Pulmonary artery endothelial cell (primary cell): Measurements from ENCODE around the gene NDUFA8. TPM values are rescaled to one million over a fixed set of nuclear protein-coding genes. Genes with fewer than 3 reads are reported as not detected.
"Not testable (repeated sequence)": the region's sequence is repeated elsewhere in the genome, so short reads cannot be mapped to it uniquely, and the experiment has no call there.

Experiments used
- DNase-seq: peaks from one replicate; pipeline ENCODE4 v3.0.0-alpha.2; 2011; ENCODE audit warnings: low read depth, low spot score
- total RNA-seq: library from RNA; depleted of rRNA; stranded (reverse); fragments of >200 nt; gene quantifications from 2 replicates; pipeline ENCODE4 v1.2.3, GENCODE V29; 2014

Gene NDUFA8
- total RNA-seq, 1 donor from 2014 or later = 49.2 TPM

GRCh38 chr9:122122468-122122867 lies 37.1 kb downstream of the NDUFA8 start:
- DNase-seq = no peak

DNA sequence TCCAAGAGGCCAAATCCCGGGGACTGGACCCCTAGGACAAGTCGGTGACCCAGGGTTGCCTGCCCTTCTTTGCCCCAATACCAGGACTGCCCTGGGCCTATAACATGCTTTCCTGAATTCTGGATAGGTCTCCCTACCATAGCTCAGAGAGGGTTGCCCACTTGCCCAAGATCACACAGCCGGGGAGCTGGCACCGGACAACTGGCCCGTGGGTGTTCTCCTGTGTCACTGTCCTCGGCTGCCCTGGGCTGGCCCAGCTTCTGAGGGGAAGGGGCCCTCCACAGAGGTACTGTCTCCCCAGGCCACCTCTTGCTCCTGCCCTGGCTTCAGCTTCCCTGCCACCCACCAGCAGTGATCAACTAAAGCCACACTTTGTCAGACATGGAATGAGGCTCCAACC lies 37.6 kb downstream of the NDUFA8 start:
- DNase-seq = no peak

DNA sequence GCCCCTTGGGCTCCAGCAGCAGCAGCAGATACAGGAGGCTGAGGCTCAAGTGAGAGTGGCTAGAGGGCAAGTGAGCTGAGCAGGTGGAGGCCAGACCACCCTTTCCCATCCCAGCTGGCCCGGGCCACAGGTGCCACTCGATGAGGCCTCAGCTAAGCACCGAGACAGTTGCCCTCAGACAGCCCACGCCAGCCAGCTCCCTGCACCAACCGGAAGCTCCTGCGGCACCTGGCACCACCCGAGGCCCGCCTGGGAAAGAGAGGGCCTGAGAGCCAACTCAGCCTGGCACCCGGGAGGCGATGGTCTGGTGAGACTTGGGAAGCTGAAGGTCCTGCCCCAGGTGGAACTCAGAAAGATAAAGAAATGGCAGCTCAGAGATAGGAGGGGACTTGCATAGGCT lies 38.2 kb downstream of the NDUFA8 start:
- DNase-seq = no peak

DNA sequence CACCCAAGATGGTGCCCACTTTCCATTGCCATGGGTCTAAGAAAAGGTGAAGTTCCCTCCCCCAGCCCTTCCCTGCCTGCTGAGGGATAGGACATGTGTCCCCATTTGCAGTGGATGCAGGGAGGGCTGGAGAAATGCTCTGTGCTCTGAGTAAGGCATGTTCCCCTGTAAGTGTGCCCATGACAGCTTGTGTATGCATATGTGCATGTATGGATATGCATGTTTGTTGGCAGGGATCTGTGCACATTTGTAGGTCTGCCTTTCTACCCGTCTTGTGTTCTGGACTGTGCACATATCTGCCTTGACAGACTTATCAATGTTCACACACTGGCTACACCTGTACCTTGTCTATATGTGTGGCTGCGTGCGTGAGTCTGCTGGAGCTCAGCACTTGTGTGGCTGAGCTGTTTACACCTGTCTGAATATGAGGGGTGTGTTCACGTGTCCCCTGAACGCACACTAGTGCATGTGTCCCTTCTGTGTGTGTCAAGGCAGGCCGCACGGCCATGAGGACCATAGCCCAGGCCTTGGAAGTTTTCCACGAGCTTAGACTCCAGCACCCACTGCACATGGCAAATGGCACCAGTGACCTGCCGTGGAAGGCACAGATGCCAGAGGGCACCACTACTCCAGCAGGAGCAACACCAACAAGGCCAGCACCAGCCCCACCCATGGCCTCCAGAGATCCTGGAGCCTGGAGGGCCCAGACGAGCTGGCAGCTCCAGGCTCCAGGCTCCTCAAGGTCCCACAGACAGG lies 39.1 kb downstream of the NDUFA8 start:
- no peak for DNase-seq

DNA sequence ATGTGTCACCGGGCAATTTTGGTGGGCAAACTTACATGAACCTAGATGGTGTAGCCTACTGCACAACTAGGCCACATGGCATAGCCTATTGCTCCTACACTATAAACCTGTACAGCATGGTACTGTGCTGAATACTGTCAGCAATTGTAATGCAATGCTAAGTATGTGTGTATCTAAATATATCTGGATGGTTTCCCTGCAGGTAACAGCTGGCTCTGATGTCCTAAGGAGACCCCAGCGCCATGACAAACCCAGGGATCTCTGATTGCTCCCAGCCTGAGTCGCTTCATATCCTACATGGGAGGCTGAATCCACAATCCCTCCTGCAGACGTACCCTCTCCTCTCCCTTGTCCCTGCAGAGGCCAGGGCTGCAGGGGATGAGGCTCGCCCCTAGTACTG lies 39.9 kb downstream of the NDUFA8 start:
- DNase-seq = no peak

DNA sequence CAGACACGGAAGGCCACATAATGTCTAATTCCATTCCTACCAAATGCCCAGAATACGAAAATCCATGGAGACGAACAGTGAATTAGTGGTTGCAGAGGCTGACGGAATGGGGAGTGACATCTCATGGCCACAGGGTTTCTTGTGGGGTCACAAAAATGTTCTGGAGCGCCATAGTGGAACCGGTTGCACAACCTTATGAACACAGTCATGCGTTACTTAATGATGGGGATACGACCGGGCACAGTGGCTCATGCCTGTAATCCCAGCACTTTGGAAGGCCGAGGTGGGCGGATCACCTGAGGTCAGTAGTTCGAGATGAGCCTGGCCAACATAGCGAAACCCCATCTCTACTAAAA lies 40.4 kb downstream of the NDUFA8 start:
- no peak for DNase-seq

DNA sequence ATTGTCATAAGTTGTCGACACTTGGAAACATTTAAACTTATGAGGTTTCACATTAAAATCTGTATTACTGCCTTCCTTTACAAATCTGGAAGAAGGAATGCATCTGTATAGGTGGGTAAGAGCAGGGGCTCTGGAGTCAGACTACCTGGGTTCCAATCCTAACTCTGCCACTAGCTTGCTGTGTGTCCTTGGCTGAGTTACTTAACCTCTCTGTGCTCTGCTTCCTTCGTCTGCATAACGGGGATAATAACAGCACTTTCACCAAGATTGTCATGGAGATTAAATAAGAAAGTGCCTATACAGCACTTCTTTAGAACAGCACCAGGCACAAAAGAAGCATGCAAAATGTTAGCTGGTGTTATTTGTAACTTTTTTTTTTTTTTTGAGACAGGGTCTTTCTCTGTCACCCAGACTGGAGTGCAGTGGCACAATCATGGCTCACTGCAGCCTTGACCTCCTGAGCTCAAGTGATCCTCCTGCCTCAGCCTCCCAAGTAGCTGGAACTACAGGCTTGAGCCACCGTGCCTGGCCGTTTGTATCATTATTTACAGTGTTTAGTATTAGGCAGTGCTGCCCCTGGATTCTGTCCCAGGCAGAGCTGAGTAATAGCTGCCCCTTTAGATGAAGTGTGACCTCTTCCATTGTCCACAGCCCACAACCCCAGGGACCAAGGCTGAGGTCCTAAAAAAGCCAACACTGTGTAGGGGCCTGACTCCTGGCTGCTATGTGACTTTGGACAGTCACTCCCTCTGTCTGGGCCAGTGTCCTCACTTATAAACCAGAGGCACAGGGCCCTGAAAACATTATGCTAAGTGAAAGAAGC lies 41.0 kb downstream of the NDUFA8 start:
- DNase-seq = no peak

GRCh38 chr9:122117241-122117640 lies 42.3 kb downstream of the NDUFA8 start:
- not testable (repeated sequence) for DNase-seq

- DNase-seq = no peak
Measured at GRCh38 chr9:122116448-122117173, 43.0 kb downstream of the NDUFA8 start.

DNA sequence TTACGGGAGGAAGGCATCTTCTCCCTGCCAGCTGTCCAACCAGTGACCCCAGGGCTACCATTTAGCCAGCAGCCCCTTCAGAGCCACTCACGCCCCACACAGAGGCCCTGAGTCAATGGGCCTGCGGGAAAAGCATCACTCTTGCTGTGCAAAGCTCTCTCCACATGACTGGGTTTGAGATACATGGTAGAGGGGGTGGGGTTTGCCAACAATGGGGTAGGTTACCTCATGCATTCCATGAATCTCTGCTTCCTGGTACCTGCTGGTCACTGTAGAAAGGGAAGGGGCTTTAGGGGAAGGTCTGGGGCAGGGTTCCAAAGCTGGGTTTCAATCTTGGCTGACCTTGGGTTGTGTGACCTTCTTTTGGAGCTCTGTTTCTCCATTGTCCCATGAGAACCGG lies 43.5 kb downstream of the NDUFA8 start:
- no peak for DNase-seq

DNA sequence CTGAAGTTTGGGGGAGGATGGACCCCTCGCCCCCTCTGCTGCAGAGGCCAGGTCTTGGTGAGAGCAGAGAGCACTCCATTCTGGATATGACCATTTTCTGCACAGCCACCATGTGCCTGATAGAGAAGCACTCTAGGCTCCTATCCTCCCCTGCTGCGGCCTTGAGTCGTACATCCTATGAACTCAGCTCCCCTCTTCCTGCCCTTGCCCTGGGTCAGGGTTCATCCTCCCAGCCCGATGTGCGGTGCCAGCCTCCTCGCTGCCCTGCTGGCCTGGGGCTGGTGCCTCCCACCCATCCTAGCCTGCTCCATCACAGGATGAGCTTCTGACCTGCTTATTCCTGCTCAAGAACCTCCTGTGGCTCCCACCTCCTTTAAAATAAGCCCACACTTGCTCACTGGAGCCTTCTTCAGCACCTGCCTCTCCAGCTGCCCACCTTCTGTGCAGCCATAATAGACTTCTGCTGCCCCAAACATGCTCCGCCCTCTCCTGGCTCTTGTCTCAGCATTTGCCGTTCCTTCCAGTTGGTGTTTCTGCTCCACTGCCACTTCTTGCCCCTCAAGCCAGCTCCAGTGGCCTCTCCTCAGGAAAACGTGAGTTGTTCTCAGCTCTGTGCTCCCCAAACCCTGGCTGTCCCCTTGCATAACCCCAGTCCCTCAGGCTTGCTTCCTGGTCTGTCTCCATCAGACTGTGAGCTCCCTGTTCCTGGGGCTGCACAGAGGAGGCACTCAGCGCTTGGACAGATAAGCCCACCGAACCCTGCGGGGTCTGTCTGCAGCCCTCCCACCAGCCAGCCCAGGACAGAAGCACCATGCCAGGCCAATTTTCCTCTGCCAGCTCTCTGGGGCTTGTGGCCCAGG lies 44.2 kb downstream of the NDUFA8 start:
- no peak for DNase-seq

DNA sequence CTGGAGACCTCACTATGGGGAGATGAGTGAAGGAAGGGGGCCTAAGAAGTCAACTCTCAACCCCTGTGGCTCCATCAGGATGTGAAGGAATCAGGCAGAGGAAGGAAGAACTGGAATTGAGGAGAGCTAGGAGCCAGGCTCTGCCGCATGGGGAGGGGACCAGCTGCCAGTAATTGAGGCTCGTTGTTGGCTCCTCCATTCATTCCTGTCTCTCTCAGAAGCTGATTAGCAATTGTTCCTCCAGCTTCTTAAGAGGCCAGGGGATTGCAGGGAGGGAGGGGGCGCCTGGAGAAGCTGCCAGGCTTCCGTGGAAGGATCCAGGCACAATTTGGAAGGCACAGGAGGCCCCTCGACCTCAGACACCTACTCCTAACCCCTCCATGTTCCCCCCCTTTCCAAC lies 46.0 kb downstream of the NDUFA8 start:
- no peak for DNase-seq

DNA sequence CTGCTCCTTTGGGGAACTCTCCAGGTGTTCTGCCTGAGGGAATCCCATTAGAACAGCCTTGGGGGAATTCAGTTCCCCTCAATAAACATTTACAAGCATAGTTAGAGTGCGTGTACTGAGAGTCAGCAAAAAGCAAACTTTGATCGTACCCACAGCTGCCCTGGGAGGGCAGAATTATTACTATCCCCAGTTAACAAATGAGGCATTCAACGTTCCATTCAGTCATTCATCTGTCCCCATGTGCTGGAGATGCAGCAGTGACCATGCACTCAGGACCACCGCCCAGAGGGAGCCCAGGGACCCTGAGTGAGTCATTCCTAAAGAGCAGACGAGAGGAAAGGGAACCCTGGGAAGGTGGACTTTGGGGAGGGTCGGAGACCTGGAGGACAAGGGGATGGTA lies 47.3 kb downstream of the NDUFA8 start:
- no peak for DNase-seq

- DNase-seq = no peak
Measured at GRCh38 chr9:122111413-122112085, 48.0 kb downstream of the NDUFA8 start.

GRCh38 chr9:122110100-122110833 lies 49.3 kb downstream of the NDUFA8 start:
- no peak for DNase-seq

DNA sequence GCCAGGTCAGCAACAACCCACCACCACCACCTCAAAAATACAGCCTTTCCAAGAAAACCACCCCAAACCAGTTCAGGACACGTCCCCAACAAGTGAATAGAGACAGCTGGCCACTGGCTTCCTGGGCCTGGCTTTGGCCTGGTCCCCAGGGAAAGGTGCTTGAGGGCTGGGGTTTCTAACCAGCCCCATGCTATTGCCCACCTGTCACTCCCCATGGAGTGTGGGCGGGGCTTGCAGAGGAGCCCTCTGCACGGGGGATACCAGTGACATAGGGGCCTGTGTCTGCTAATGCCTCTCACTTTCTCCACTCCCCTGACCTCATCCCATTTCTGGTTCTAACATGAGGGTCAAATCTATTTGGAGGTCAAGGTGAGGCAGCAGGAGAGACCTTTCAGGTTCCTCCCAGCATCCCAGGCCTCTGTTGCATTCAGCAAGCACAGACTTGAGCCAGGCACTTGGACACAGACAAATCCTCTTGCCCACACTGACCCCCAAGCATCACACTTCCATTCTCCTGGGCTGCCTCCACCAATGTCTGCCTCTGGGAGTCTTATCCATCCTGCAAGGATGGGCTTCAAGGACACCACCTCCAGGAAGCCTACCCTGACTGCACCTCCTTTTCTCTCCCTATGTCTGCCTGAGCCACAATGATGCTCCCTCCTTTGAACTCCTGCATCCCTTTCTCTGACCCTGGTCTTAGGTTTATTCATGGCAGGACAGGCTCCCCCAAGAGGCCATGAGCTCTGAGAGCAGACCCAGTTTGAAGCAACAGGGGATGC lies 50.4 kb downstream of the NDUFA8 start:
- DNase-seq = no peak

DNA sequence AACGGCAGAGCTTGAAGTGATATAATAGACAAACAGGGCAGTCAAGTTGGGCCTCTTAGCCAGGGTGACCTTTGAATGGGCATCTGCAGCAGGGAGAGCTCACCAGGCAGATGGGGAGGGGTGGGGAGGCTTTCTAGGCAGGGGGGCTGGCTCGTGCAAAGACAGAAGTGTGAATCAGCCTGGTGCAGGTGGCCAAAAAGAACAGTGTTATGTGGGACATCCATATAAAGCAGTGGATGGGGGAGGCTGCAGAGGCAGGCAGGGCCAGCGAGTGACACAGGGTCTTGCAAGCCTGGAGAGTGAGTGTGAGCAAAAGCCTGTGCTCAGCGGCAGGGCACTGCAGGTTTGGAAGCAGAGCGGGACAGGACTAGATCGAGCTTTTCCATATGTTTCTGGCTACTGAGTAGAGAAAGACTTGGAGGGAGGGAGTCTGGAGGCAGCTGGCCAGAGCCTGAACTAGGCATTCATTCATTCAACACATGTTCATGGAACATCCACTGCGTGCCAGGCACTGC lies 52.2 kb downstream of the NDUFA8 start:
- no peak for DNase-seq

- DNase-seq = no peak
Measured at GRCh38 chr9:122106576-122106975, 53.0 kb downstream of the NDUFA8 start.

DNA sequence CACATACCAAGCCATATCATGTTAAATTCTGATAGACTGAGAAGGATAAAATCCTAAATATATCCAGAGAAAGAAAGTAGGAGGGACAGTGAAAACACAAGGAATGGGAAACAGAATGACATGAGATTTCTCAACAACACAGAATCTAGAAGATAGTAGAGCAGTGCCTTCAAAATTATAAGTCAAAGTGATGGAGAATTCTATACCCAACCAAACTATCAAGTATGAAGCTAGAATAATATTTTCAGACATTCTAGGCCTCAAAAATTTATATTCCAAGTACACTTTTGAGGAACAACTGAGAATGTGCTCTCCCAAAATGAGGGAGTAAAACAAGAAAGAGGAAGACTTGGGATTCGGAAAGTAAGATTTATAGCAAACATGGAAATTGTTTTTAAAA lies 55.6 kb downstream of the NDUFA8 start:
- DNase-seq = no peak
